GM19328 (cell line): ENCODE results near the gene SCYGR6.
"Not testable (repeated sequence)": the region's sequence is repeated elsewhere in the genome, so short reads cannot be mapped to it uniquely, and the experiment has no call there.

Experiments
- ATAC-seq: cut with Tn5 transposase; IDR thresholded peaks from one replicate; pipeline ENCODE4 v1.9.1; 2021; ENCODE audit warnings: mild to moderate bottlenecking, moderate library complexity; ENCODE audit not compliant: unreplicated experiment

SCYGR6 gene

GRCh38 chr2:227724394-227725039 lies at the start of gene SCYGR6:
Gene SCYGR6, minus strand, starts transcription at chr2:227724757. Its CDS starts 0 bp downstream, at chr2:227724757.
- no peak for ATAC-seq

- no peak for ATAC-seq
These were observed 49.6 kb upstream of the SCYGR6 start for GRCh38 chr2:227774011-227774624.

GRCh38 chr2:227772932-227773331 lies 48.4 kb upstream of the SCYGR6 start:
- ATAC-seq: no peak

- no peak for ATAC-seq
These were observed 47.7 kb upstream of the SCYGR6 start for GRCh38 chr2:227772197-227772661.

GRCh38 chr2:227767830-227768229 lies 43.3 kb upstream of the SCYGR6 start:
- ATAC-seq: no peak

- peak; percentile 97 for ATAC-seq
These were observed 41.9 kb upstream of the SCYGR6 start for GRCh38 chr2:227766373-227766883.

- no peak for ATAC-seq
These were observed 41.3 kb upstream of the SCYGR6 start for GRCh38 chr2:227765788-227766372.

- ATAC-seq: no peak
These were observed 37.4 kb upstream of the SCYGR6 start for GRCh38 chr2:227761740-227762476.

GRCh38 chr2:227759411-227760118 lies 35.0 kb upstream of the SCYGR6 start:
- no peak for ATAC-seq

GRCh38 chr2:227756261-227756660 lies 31.7 kb upstream of the SCYGR6 start:
- ATAC-seq: not testable (repeated sequence)

GRCh38 chr2:227748079-227748478 lies 23.5 kb upstream of the SCYGR6 start:
- no peak for ATAC-seq

- no peak for ATAC-seq
These were observed 21.0 kb upstream of the SCYGR6 start, which contains the start of gene SCYGR8 for GRCh38 chr2:227745594-227745993. Gene SCYGR8, plus strand, starts transcription at chr2:227745894. Its CDS starts 0 bp downstream, at chr2:227745894.

- not testable (repeated sequence) for ATAC-seq
These were observed 16.1 kb upstream of the SCYGR6 start for GRCh38 chr2:227740705-227741104.

GRCh38 chr2:227739351-227739750 lies 14.8 kb upstream of the SCYGR6 start:
- no peak for ATAC-seq

GRCh38 chr2:227728035-227728434 lies 3.5 kb upstream of the SCYGR6 start, which contains the start of gene SCYGR7:
Gene SCYGR7, plus strand, starts transcription at chr2:227728335. Its CDS starts 0 bp downstream, at chr2:227728335.
- ATAC-seq: no peak

GRCh38 chr2:227722821-227723220 lies 1.7 kb downstream of the SCYGR6 start:
- ATAC-seq: not testable (repeated sequence)

GRCh38 chr2:227720680-227721079 lies 3.9 kb downstream of the SCYGR6 start:
- ATAC-seq: no peak

- ATAC-seq: no peak
These were observed 4.9 kb downstream of the SCYGR6 start for GRCh38 chr2:227719641-227720040.

GRCh38 chr2:227717687-227718567 lies 6.6 kb downstream of the SCYGR6 start, which contains the start of gene SLC19A3:
Gene SLC19A3, minus strand, starts transcription at chr2:227718028. Its CDS starts 15,710 bp downstream, at chr2:227702318.
- ATAC-seq: no peak
